KMS-11 (cell line): ENCODE data around the gene CACNA2D1.

Source experiments
- H2AFZ ChIP-seq: fragments of 200-600 bp; sonication (generic); 2 replicates; pipeline ENCODE4 v1.6.1; 2016; ENCODE audit warnings: antibody characterized with exemption, mixed run types, low read depth
- H3K27ac ChIP-seq: fragments of 200-600 bp; sonication (generic); 2 replicates; pipeline ENCODE4 v1.6.1; 2016; ENCODE audit warnings: mild to moderate bottlenecking, mixed run types
- H3K27me3 ChIP-seq: fragments of 200-600 bp; sonication (generic); 2 replicates; pipeline ENCODE4 v1.6.1; 2017; ENCODE audit warnings: mild to moderate bottlenecking, low read depth, mixed run types, moderate library complexity; ENCODE audit not compliant: insufficient read depth
- H3K36me3 ChIP-seq: fragments of 200-600 bp; sonication (generic); 2 replicates; pipeline ENCODE4 v1.6.1; 2017; ENCODE audit warnings: mild to moderate bottlenecking, mixed run types; ENCODE audit not compliant: insufficient read depth
- H3K4me1 ChIP-seq: fragments of 200-600 bp; sonication (generic); 2 replicates; pipeline ENCODE4 v1.6.1; 2016; ENCODE audit warnings: mild to moderate bottlenecking, low read depth, mixed run types; ENCODE audit not compliant: poor library complexity, severe bottlenecking
- H3K4me2 ChIP-seq: fragments of 200-600 bp; sonication (generic); 2 replicates; pipeline ENCODE4 v1.7.0; 2016; ENCODE audit warnings: mild to moderate bottlenecking, mixed run types
- H3K4me3 ChIP-seq: fragments of 200-600 bp; sonication (generic); IDR thresholded peaks from 2 replicates; pipeline ENCODE4 v1.6.1; 2017; ENCODE audit warnings: low read depth, low read length, mixed read lengths; ENCODE audit not compliant: insufficient read depth
- H3K79me2 ChIP-seq: fragments of 200-600 bp; sonication (generic); 2 replicates; pipeline ENCODE4 v1.6.1; 2016; ENCODE audit warnings: low read depth, mixed run types; ENCODE audit not compliant: insufficient read depth
- H3K9ac ChIP-seq: fragments of 200-600 bp; sonication (generic); 2 replicates; pipeline ENCODE4 v1.6.1; 2016; ENCODE audit warnings: mild to moderate bottlenecking, mixed run types
- H4K20me1 ChIP-seq: fragments of 200-600 bp; sonication (generic); 2 replicates; pipeline ENCODE4 v1.6.1; 2016; ENCODE audit warnings: mild to moderate bottlenecking, mixed run types; ENCODE audit not compliant: insufficient read depth
- CTCF ChIP-seq: fragments of 200-600 bp; sonication (generic); conservative IDR thresholded peaks from 2 replicates; pipeline ENCODE4 v1.6.1; 2017; ENCODE audit warnings: low read depth, mild to moderate bottlenecking, antibody characterized with exemption, low read length, moderate library complexity, mixed read lengths

Gene CACNA2D1

GRCh38 chr7:82087099-82087498 is 356.5 kb downstream of the CACNA2D1 start:
- Histone ChIP-seq H3K36me3 (no peaks in the 10 kb centered on the region), H2AFZ (no peak overlapping the region), H3K4me3 (no peak overlapping the region), H4K20me1 (no peaks in the 10 kb centered on the region), H3K9ac (no peak overlapping the region), H3K4me2 (no peak overlapping the region), H3K27ac (no peak overlapping the region), H3K27me3 (no peaks in the 10 kb centered on the region), H3K4me1 (no peaks in the 10 kb centered on the region), H3K79me2 (no peaks in the 10 kb centered on the region)
- no peak for TF ChIP-seq CTCF

GRCh38 chr7:82085116-82085515 is 358.5 kb downstream of the CACNA2D1 start:
- Histone ChIP-seq H3K27me3 (no peaks in the 10 kb centered on the region), H2AFZ (no peak overlapping the region), H3K9ac (no peak overlapping the region), H3K4me3 (no peak overlapping the region), H4K20me1 (no peaks in the 10 kb centered on the region), H3K36me3 (no peaks in the 10 kb centered on the region), H3K79me2 (no peaks in the 10 kb centered on the region), H3K27ac (no peak overlapping the region), H3K4me1 (no peaks in the 10 kb centered on the region), H3K4me2 (no peak overlapping the region)
- no peak for TF ChIP-seq CTCF

- Histone ChIP-seq H4K20me1 (no peaks in the 10 kb centered on the region), H3K27me3 (no peaks in the 10 kb centered on the region), H2AFZ (no peak overlapping the region), H3K4me2 (no peak overlapping the region), H3K4me3 (no peak overlapping the region), H3K4me1 (no peaks in the 10 kb centered on the region), H3K9ac (no peak overlapping the region), H3K79me2 (no peaks in the 10 kb centered on the region), H3K27ac (no peak overlapping the region), H3K36me3 (no peaks in the 10 kb centered on the region)
- no peak for TF ChIP-seq CTCF
Measured at GRCh38 chr7:82081644-82082224, 361.8 kb downstream of the CACNA2D1 start.

- H3K79me2 ChIP-seq = no peaks in the 10 kb centered on the region
- H3K36me3 ChIP-seq = no peaks in the 10 kb centered on the region
- no peak for TF ChIP-seq CTCF
- H3K27me3 ChIP-seq = no peaks in the 10 kb centered on the region
- no peaks in the 10 kb centered on the region for H4K20me1 ChIP-seq
- no peak overlapping the region for H3K4me2 ChIP-seq
- H3K9ac ChIP-seq = no peak overlapping the region
- H3K4me3 ChIP-seq = no peak overlapping the region
- H2AFZ ChIP-seq = no peak overlapping the region
- H3K4me1 ChIP-seq = no peaks in the 10 kb centered on the region
- no peak overlapping the region for H3K27ac ChIP-seq
Measured at GRCh38 chr7:82080254-82080927, 363.2 kb downstream of the CACNA2D1 start.
